HFF-Myc (cell line): ENCODE results near the gene CTSD.

Experiments
- DNase-seq: peaks from one replicate; pipeline ENCODE4 v3.0.0-alpha.2; 2011; ENCODE audit warnings: low read depth; ENCODE audit errors: extremely low read depth
- H3K4me3 ChIP-seq: replicated peaks from 2 replicates; pipeline ENCODE4 v1.5.1; 2011; ENCODE audit warnings: low read depth, mild to moderate bottlenecking, control low read depth, low read length
- CTCF ChIP-seq: IDR thresholded peaks from 2 replicates; pipeline ENCODE4 v1.5.1; 2012; ENCODE audit warnings: mild to moderate bottlenecking, low read depth, low read length, control low read depth; ENCODE audit errors: missing control alignments

CTSD gene

GRCh38 chr11:1744137-1744886 is 19.4 kb downstream of the CTSD start:
- H3K4me3 ChIP-seq: no peak overlapping the region
- DNase-seq: no peak
- no peak for TF ChIP-seq CTCF

GRCh38 chr11:1743585-1744136 is 20.1 kb downstream of the CTSD start:
- DNase-seq: no peak
- no peak overlapping the region for H3K4me3 ChIP-seq
- no peak for TF ChIP-seq CTCF

GRCh38 chr11:1742869-1743584 is 20.7 kb downstream of the CTSD start:
- no peak for DNase-seq
- TF ChIP-seq CTCF: no peak
- H3K4me3 ChIP-seq: no peak overlapping the region

- H3K4me3 ChIP-seq: no peak overlapping the region
- TF ChIP-seq CTCF: no peak
- no peak for DNase-seq
Observed at GRCh38 chr11:1742371-1742770, 21.4 kb downstream of the CTSD start.

GRCh38 chr11:1741741-1742140 is 22.0 kb downstream of the CTSD start:
- TF ChIP-seq CTCF: no peak
- DNase-seq: no peak
- H3K4me3 ChIP-seq: no peak overlapping the region

- TF ChIP-seq CTCF: no peak
- H3K4me3 ChIP-seq: no peak overlapping the region
- DNase-seq: no peak
Observed at GRCh38 chr11:1740786-1741530, 22.8 kb downstream of the CTSD start.
